GM21367 (cell line): ENCODE data around the gene TBC1D1.

Source experiments
- ATAC-seq: cut with Tn5 transposase; IDR thresholded peaks from one replicate; pipeline ENCODE4 v1.9.1; 2021; ENCODE audit not compliant: unreplicated experiment

The TBC1D1 gene

DNA sequence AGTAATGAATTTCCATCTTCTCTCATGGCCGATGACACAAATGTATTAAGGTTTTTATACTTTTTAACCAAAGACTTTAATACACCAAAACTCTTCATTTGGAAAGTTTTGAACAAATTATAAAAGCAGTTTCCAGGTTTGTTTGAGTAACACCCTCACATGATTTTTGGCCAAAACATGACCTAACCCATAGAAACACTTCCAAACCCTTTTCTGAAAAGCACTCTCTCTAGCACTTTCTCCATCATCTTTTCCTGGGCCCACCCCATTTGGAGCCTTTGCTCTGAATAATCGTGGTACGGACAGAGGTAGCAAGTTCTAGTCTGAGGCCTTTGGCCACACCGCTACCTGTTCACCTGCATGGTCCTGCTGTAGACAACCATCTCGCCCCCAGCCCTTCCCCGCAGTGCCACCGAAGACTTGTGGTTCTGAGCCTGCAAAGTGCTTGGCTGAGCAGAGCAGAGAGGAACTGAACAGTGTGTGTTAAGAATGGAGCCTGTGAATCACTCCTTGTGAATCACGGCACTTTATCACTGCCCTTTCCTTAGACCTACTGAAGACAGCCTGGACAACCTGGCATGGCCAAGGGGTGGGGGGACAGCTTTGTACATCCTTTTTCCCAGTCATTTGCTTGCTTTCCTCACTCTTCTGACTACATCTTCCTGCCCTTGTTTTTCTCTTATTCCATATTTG is 251.1 kb downstream of the TBC1D1 start:
- no peak for ATAC-seq

DNA sequence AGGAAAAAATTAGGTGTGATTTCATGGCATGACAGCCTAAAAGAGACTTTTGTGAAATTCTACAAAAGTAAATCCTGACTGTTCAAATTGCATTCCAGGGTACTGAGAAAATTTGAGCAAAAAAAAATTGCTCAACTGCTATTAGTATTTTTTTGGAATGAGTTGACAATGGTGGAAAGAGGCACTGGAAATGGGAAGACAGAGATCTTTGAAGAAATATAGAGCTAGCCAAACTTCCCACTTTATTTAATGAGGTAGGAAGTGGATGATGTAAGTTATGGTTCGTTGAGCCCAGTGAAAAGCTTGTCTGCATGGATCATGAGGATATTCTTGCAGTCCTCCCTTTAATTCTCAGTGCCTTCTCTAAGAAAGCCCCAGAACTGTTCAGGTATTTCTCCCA is 253.1 kb downstream of the TBC1D1 start:
- no peak for ATAC-seq

DNA sequence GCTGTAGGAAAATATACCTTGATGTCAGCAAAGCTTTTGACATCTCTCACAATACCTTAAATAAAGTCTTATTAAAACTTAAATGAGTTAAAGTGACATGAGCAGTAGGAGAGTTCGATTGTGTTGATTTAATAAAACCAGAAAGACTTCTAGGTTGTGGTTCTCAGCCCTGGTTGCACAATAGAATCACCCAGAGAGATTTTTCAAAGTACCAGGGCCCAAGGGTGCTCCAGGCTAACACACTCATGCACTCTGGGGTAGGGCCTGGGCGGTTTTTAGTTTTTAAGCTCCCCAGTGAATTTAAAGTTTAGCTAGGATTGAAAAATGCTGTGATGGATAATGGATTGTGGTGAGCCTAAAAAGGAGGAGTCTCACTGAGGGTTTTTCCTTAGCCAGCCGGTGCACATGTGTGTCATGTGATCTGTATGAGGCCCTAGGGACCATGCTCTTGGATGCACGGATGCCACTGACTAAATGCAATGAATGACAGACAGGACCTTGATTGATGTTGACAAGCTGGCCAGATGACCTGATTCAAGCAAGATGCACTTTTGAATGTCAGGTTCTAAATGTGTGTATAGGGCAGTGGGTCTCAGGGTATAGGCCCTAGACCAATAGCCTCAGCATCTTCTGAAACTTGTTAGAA is 254.3 kb downstream of the TBC1D1 start:
- no peak for ATAC-seq

DNA sequence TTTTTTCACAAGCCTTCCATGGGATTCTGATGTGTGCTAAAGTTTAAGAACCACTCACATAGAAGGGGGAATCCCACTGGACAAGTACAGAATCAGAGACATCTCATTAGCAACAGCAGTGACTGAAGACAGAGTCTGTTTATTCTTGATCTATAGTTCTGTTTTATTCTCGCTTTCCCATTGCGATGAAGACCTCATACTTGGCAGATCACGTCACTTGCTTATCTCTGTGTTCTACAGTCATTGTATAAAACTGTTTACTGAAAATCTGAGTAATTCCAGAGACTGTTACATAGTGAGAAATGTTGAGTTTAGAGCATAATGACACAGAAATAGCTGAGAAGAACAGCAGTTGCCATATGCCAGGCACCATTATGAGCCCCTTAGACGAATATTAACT is 254.9 kb downstream of the TBC1D1 start:
- ATAC-seq, result no peak

DNA sequence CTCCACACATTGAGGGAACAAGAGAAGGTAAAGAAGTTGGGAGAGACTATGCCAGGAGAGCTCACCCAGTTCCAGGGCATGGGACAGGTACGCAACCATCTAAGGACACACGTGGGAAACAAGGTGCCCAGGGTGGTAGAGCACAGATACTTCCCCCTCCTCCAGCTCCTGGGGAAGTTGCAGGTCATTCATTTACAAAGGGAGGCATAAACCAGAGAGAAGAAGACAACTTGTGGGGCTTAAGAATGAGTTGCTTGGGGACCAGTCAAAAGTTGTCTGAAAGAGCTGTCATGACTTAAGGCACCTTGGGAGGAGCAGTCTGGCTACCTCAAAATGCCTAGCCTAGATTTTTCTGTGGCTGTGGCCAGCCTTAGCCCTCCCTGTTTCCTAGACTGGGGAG is 255.5 kb downstream of the TBC1D1 start:
- ATAC-seq, result no peak

DNA sequence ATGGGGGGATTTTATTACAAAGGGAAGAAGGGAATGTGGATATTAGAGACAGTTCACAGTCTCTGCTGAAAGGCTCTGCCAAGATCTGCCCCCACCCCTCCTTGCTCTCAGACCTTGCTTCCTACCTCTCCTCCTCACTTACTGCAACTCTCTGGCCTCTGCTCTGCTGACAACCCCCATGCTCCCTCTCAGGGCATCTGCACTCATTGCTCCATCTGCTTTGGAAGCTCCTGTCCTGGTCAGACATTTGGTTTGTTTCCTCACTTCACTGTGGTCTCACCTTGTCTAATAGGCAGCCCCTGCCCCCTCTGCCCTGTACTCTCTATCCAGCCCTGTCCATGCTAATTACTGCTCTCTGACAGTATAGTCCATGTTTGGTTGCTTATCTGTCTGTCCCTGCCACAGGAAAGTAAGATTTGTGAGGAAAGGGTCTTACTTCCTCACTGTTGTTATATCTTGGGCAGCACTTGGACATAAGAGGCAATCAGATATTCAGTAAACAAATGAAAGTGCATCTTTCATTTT is 258.6 kb downstream of the TBC1D1 start:
- ATAC-seq, result no peak

DNA sequence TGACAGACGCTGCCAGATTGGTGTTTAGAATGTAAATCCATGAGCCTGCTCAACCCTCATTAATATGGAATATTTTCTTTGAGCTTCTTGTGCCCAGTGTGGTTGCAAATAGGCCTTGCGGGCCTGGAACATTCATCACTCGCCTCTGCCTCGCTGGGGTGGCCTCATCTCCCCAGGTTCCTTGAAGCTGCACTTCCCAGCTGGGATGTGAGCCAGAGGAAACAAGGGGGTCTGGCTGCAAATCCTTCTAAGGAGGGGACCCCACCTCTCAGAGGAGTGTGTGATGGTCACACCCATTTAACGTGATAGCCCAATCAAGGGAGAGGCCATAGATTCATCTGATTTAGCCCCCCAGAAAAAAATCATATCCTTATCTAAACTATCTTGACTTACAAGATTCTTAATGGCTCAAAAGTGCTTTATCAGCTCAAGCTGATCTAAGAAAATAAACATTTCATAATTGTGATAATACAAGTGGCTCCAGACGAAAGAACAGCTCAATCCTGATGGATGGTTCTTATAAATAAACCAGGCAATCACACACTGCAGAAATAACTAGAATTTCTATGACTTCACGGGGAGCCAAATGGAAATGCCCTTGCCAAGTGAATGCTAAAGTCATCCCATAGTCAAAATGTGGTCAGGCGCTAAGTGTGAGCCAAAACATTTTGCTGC is 259.2 kb downstream of the TBC1D1 start:
- no peak for ATAC-seq

DNA sequence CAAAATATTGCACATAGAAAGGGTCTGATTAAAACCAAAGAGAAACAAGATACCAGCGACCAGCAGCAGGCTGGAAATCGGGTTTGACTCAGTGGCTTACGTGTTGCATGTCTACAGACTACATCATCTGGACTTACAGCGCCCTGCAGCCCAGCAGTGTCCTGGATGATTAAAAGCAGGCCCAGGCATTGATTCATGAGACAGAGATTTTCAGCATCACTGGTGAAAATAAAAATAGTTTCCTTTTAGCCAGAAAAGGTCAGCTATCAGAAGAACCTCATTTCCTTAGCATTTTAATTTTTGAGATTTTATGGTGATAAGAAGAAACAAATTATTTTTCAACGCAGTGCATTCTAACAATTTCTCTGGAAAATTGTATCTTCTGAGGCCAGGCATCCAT is 259.9 kb downstream of the TBC1D1 start:
- no peak for ATAC-seq

DNA sequence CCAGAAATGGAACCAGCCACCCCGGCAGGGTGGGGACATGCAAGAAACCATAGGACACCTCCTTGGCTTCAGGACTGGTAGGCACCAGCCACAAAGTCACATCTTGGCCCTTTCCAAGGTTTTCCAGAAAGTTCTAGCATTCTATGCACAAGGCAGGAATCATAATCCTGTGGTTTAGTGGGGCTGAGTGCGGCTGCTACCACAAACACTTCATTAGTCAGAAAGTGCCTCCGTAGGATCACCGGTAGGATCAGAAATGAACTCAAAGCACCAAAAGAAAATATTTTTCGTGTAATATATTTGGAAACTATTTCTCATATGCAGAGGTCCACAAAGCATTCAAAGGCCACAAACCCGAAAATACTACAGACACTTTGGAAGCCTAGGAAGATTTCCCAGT is 261.0 kb downstream of the TBC1D1 start:
- no peak for ATAC-seq

DNA sequence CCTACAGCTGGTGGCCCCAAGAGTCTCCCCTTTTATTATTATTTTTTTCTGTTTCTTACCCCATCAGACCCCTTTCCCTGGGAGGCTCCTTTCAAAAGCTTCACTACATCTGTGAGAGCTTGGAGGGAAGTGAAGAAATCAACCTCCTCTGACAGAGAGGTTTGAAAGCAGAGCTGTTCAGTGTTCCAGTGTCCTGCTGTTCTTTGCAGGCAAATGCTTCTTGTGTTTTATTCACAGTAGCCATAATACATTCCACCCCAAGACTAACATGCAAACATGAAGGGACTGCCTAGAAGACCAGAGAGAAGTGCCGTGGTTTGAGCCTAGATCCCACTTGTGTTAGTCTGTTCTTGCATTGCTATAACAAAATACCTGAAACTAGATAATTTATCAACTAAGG is 261.4 kb downstream of the TBC1D1 start:
- no peak for ATAC-seq

DNA sequence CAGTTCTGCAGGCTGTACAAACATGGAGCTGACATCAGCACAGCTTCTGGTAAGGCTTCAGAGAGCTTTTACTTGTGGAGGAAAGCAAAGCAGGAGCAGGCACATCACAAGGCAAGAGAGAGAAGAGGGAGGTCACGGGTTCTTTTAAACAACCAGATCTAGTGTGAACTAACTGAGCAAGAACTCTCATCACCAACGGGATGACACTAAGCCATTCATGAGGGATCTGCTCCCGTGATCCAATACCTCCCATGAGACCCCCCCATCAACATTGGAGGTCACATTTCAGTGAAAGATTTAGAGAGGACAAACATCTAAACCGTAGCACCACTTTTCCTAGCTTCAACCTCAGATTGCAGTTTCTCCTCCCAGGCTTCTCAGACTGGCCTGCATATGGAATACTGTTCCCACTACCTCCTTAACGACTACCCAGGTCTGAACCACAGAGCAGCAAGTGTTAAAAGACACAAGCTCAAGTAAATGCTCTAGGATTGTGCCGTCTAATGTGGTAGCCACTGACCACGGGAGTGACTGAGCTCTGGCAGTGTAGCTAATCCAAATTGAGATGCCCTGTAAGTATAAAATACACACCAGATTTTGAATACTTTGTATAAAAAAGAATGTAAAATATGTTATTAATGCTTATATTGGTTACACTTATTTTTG is 262.0 kb downstream of the TBC1D1 start:
- ATAC-seq, result no peak

DNA sequence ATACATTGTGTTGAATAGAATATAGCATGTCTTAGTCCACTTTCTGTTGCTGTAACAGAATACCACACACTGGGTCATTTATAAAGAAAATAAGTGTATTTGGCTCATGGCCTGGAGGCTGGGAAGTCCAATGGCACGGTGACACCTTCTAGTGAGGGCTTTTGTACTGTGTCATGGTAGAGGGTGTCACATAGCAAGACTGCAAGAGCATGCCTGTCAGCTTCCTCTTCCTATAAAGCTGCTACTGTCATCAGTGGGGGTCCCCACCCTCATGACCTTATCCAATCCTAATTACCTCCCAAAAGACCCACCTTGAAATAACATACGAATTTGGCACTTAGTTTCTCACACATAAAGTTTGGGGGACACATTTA is 262.5 kb downstream of the TBC1D1 start:
- no peak for ATAC-seq

DNA sequence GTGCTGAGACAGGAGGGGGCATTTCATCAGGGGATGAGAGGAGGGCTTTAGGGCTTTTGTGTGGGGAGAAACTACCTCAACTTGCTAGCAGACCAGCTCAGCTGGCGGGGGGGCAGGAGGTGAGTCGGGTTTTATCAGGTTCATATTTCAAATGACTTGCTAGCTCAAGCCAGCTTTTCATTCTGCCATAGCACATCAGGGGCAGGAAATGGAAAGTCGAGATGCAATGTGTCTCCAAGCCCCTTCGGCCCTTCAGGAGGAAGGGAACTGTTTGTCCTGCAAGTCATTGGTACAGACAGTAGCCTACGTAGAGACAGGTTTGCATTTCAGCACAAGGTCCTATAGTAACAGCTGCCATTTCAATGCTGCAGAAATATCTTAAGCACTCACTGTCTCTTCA is 263.4 kb downstream of the TBC1D1 start:
- no peak for ATAC-seq

DNA sequence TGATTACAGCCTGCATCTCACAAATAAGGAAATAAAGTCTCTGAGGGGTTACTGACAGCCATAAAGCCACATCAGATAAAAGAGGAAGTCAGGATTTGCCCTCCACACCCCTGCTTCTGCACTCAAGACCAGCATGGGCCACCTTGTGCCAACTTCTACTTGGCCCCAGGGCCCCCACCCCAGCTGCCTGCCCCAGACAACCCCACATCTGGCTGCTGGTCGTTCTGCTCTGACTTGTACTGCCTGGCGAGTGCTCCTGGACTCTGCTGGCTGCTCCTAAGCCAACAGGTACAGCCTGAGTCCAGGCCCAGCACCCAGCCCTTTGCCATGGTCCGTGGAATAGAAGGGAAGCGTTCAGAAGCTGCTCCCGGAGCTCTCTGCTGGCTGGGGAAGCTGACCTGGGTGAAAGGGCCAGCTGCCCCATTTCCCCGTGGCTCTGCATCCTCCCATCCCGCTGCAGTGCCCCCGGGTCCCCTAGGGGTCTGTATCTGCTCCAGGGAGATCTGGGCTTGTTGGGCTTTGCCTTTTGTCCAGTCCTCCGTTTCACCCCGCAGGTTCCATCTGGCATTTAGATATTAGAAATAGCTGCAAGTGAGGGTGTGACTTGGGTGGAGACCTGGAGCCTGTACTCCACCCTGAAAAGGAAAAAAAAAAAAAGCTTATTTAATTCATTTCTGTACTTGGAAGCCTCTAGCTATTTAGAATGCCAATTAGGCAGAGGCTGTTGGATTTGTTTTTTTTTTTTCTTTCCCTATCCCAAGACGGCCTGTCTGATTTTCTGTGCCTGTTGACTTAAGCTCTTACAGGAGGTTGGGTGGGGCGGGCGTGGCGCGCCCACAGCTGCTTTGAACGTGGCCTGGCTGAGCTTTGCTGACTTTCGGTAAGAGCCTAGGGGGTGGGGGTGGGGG is 264.1 kb downstream of the TBC1D1 start:
- no peak for ATAC-seq

DNA sequence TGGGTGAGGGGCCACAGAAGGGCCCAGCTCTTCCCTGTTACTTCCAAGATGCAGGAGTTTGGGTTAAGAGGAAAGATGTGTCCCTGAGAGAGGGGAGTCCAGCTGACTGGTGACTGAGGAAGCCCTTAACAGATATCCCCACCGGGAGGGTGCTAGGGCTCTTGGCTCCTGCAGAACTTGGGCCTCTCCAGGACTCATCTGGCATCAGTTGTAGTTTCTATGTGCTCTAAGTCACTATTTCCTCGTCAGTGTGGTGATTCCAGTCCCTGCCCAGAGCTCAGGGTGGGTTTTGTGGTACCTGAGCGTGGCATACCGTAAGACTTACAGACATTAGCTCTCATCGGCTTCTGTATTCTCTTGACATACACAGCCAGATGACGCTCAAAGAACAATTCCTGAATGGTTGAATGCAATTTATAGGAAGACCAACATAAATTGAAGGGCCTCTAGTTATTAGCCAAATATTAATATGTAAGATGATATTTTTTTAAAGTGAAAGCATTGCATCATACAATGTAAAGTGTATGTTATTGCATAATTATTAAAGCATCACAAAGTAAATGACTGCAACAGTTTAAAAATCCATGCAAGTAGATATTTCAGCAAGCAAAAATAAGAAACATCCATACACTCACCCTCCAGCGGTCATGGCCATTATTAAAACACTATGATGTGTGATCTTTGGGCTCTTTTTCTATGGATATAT is 264.9 kb downstream of the TBC1D1 start:
- no peak for ATAC-seq

DNA sequence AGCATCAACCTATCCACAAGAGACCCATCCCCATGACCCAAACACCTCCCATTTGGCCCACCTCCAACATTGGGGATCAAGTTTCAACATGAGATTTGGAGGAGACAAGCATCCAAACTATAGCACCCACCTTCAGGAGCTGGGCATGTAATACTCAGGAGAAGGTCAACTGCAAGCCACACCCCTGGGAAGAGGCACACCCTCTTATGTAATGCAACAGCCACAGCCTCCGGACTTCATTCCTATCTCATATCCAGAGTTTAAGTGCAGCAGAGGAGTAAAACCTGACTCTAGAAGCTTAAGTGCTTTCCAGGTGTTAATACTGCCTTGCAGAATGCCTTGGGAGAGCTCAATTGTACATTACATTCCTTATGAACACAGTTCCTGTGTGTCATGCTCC is 266.7 kb downstream of the TBC1D1 start:
- ATAC-seq, result no peak

DNA sequence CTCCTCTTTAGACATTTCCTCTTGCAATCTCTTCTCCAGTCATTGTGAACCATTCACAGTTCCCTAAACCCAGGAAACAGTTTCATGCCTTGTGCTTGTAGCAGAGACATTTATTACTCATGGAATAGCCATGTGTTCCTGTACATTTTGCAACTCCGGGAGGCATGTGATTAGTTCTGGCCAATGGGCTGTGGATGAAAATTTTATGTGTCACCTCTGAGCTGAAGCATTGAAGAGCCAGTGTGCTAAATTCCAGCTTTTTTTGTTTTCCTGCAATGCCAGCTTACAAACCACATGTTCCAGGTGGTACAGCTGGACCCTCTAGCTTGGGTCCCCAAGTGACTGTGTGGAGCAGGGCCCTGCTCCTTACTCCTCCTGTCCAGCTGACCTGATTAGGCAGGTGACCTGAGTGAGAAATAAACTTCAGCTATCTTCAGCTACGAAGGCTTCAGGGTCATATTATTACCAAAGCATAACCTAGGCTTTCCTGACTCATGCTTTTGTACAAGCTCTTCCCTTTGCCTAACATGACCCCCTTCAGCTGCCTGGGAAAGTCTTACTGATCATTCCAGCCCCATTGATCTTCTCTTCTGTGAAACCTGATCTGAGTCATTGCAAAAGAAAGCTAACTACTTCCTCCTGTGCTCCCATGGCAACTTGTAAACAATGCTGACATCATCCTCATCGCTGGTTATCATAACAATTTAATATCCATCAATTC is 269.8 kb downstream of the TBC1D1 start:
- peak; percentile 82 for ATAC-seq

DNA sequence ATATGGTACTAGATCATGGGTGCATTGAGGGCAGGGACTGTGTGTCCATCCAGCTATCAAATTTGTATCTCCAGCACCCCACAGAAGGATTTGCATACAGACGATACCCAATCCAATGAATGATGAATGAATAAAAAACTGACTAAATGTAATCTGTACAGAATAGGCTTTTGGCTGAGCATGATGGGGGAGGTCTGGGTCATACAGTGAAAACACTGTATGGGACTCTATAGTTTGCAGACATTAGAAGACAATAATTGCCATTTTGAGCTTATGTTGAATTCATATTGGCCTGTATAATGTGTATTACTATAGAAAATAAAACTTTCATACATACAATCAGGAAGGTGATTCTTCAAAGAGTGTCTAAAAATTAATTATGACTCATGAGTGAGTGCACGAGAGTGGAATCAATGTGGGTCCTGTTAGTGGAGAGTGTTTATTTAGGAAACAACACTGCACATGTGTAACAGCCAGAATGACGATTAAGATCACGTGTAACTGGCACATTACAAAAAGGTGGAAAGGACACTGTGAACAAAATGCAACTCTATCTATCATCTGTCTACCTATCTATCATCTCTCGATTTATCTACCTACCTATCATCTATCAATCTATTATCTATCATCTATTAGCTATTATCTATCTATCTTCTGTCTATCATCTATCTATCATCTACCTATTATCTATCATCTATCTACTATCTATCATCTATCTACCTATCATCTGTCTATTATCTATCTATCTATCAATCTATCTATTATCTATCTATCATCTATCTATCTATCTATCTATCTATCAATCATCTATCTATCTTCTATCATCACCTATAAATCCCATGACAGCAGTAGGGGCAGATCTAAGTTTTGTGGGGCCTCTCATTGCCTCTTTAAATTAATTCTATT is 270.6 kb downstream of the TBC1D1 start:
- no peak for ATAC-seq
